Mucosa of rectum (tissue), 2 donors: ENCODE measurements around the gene POPDC2.
A peak's percentile ranks its signal among the peaks of the same experiment; 100 is the strongest.
"Not testable (repeated sequence)": the region's sequence is repeated elsewhere in the genome, so short reads cannot be mapped to it uniquely, and the experiment has no call there.

ENCODE experiments used
- H3K27ac ChIP-seq, 2 donors: one replicate each; pipeline ENCODE4 v1.7.0; 2013; ENCODE audit warnings: inconsistent platforms in 2 of 2, low read depth in 2 of 2, low read length in 2 of 2
- H3K27me3 ChIP-seq, 2 donors: one replicate each; pipeline ENCODE4 v1.7.0; 2013; ENCODE audit warnings: low read length in 2 of 2; ENCODE audit not compliant: control insufficient read depth in 2 of 2, insufficient read depth in 2 of 2
- H3K36me3 ChIP-seq, 2 donors: one replicate each; pipeline ENCODE4 v1.7.0; 2013; ENCODE audit warnings: low read length in 2 of 2; ENCODE audit not compliant: control insufficient read depth in 2 of 2, insufficient read depth in 2 of 2
- H3K4me1 ChIP-seq, 2 donors: one replicate each; pipeline ENCODE4 v1.7.0; 2013; ENCODE audit warnings: low read length in 2 of 2, mild to moderate bottlenecking in 1 of 2; ENCODE audit not compliant: control insufficient read depth in 2 of 2, insufficient read depth in 2 of 2
- H3K4me3 ChIP-seq, 2 donors: one replicate each; pipeline ENCODE4 v1.7.0; 2013; ENCODE audit warnings: low read length in 2 of 2
- H3K9ac ChIP-seq, 2 donors: one replicate each; pipeline ENCODE4 v1.7.0; 2013; ENCODE audit warnings: low read length in 2 of 2, low read depth in 1 of 2, mild to moderate bottlenecking in 1 of 2
- H3K9me3 ChIP-seq, 2 donors: one replicate each; pipeline ENCODE4 v1.7.0; 2013; ENCODE audit warnings: low read length in 2 of 2; ENCODE audit not compliant: control insufficient read depth in 2 of 2
- donor health status: healthy.
- donor health status: Normal muscosa, but diverticular disease.

The POPDC2 gene

GRCh38 chr3:119598410-119599098, 61.8 kb downstream of the POPDC2 start:
- Histone ChIP-seq H3K36me3 (no peaks in the 10 kb centered on the region), H3K4me3 (no peak overlapping the region), H3K27me3 (no peaks in the 10 kb centered on the region), H3K27ac (no peak overlapping the region), H3K9ac (no peak overlapping the region), H3K4me1 (peaks cover 0 to 3% of the 10 kb centered on the region in 2 donors), H3K9me3 (no peaks in the 10 kb centered on the region)

GRCh38 chr3:119597548-119598288, 62.7 kb downstream of the POPDC2 start, which contains the start of gene PLA1A:
Gene PLA1A (plus strand): TSS chr3:119597885. CDS start chr3:119597914, 29 bp downstream.
- Histone ChIP-seq H3K9ac (no peak within 1 kb of the TSS), H3K27ac (no peak within 1 kb of the TSS)

GRCh38 chr3:119596398-119596797, 64.0 kb downstream of the POPDC2 start:
- Histone ChIP-seq H3K9me3 (no peaks in the 10 kb centered on the region), H3K9ac (no peak overlapping the region), H3K36me3 (no peaks in the 10 kb centered on the region), H3K27ac (no peak overlapping the region), H3K4me3 (no peak overlapping the region), H3K4me1 (peaks cover 0 to 3% of the 10 kb centered on the region in 2 donors), H3K27me3 (no peaks in the 10 kb centered on the region)

More at GRCh38 chr3:119597548-119598288, 62.7 kb downstream of the POPDC2 start, which contains the start of gene PLA1A:
- Histone ChIP-seq H3K36me3 (no peaks in the 10 kb centered on the region), H3K27me3 (no peaks in the 10 kb centered on the region), H3K4me3 (no peak within 1 kb of the TSS), H3K9me3 (no peaks in the 10 kb centered on the region), H3K4me1 (peaks cover 0 to 3% of the 10 kb centered on the region in 2 donors)

- Histone ChIP-seq H3K27me3 (no peaks in the 10 kb centered on the region), H3K4me3 (peak overlapping the region in 1 of 2 donors; percentile 42), H3K9me3 (no peaks in the 10 kb centered on the region), H3K4me1 (peaks cover 0 to 3% of the 10 kb centered on the region in 2 donors), H3K9ac (no peak overlapping the region), H3K36me3 (no peaks in the 10 kb centered on the region), H3K27ac (no peak overlapping the region)
Observed at GRCh38 chr3:119595639-119596334, 64.6 kb downstream of the POPDC2 start.

GRCh38 chr3:119594929-119595328, 65.5 kb downstream of the POPDC2 start:
- not testable (repeated sequence) for H3K4me3 ChIP-seq, H3K27ac ChIP-seq, H3K4me1 ChIP-seq, H3K36me3 ChIP-seq, H3K27me3 ChIP-seq, H3K9ac ChIP-seq, H3K9me3 ChIP-seq

GRCh38 chr3:119594066-119594465, 66.3 kb downstream of the POPDC2 start:
- peaks cover 0 to 2% of the 10 kb centered on the region in 2 donors for H3K9me3 ChIP-seq
- H3K27ac ChIP-seq = no peak overlapping the region
- no peak overlapping the region for H3K9ac ChIP-seq
- H3K4me1 ChIP-seq = peaks cover 0 to 3% of the 10 kb centered on the region in 2 donors
- no peaks in the 10 kb centered on the region for H3K36me3 ChIP-seq
- no peaks in the 10 kb centered on the region for H3K27me3 ChIP-seq
- no peak overlapping the region for H3K4me3 ChIP-seq

- Histone ChIP-seq H3K27me3 (no peaks in the 10 kb centered on the region), H3K36me3 (no peaks in the 10 kb centered on the region), H3K9ac (no peak overlapping the region), H3K27ac (no peak overlapping the region), H3K9me3 (peaks cover 0 to 2% of the 10 kb centered on the region in 2 donors), H3K4me3 (no peak overlapping the region), H3K4me1 (peaks cover 0 to 7% of the 10 kb centered on the region in 2 donors)
Observed at GRCh38 chr3:119592861-119593260, 67.5 kb downstream of the POPDC2 start.
